OCI-LY3 (cell line): ENCODE measurements around the gene PTS.

ENCODE experiments used
- H2AFZ ChIP-seq: fragments of 200-600, 300-600 bp; shearing (Covaris generic); 2 replicates; pipeline ENCODE4 v1.6.0; 2014; ENCODE audit warnings: antibody characterized with exemption, low read depth, low read length
- H3K27ac ChIP-seq: fragments of 200-600, 300-600 bp; sonication (generic); 2 replicates; pipeline ENCODE4 v1.5.1; 2014; ENCODE audit warnings: mild to moderate bottlenecking, low read length, moderate library complexity, mixed read lengths
- H3K27me3 ChIP-seq: fragments of 200-600, 300-600 bp; sonication (generic); 2 replicates; pipeline ENCODE4 v1.6.1; 2014; ENCODE audit warnings: low read depth, low read length, mixed read lengths
- H3K36me3 ChIP-seq: fragments of 200-600, 300-600 bp; sonication (generic); replicated peaks from 2 replicates; pipeline ENCODE3; 2014; ENCODE audit warnings: low read depth, low read length, mixed read lengths
- H3K4me1 ChIP-seq: fragments of 300-600, 200-600 bp; sonication (generic); 2 replicates; pipeline ENCODE4 v1.6.1; 2014; ENCODE audit warnings: low read length, mixed read lengths
- H3K4me2 ChIP-seq: fragments of 200-600, 300-600 bp; sonication (generic); 2 replicates; pipeline ENCODE4 v1.6.1; 2014; ENCODE audit warnings: low read length, mixed read lengths
- H3K4me3 ChIP-seq: fragments of 300-600, 200-600 bp; sonication (generic); 2 replicates; pipeline ENCODE4 v1.5.1; 2014; ENCODE audit warnings: antibody characterized with exemption, mild to moderate bottlenecking, low read length, moderate library complexity
- H3K79me2 ChIP-seq: fragments of 300-600, 200-600 bp; shearing (Covaris generic); 2 replicates; pipeline ENCODE4 v1.6.1; 2014; ENCODE audit warnings: mild to moderate bottlenecking, low read length, mixed read lengths
- H3K9ac ChIP-seq: fragments of 300-600, 200-600 bp; shearing (Covaris generic); 2 replicates; pipeline ENCODE4 v1.6.0; 2014; ENCODE audit warnings: mild to moderate bottlenecking, low read length, moderate library complexity
- H3K9me3 ChIP-seq: fragments of 200-600, 300-600 bp; shearing (Covaris generic); 2 replicates; pipeline ENCODE4 v1.6.1; 2014; ENCODE audit warnings: low read length, mixed read lengths; ENCODE audit not compliant: insufficient read depth
- H4K20me1 ChIP-seq: fragments of 200-600, 300-600 bp; sonication (generic); 2 replicates; pipeline ENCODE4 v1.6.1; 2016; ENCODE audit warnings: low read length, mixed read lengths; ENCODE audit not compliant: insufficient read depth
- EZH2phosphoT487 ChIP-seq: fragments of 200-600 bp; shearing (Covaris generic); IDR thresholded peaks from 2 replicates; pipeline ENCODE4 v1.6.1; 2018; ENCODE audit warnings: antibody characterized with exemption, mixed run types, low read depth
- TF ChIP-seq, protein P1 (sequence below): fragments of 200-600, 300-600 bp; sonication (generic); IDR thresholded peaks from 2 replicates; pipeline ENCODE4 v1.5.1; 2014; ENCODE audit warnings: antibody characterized with exemption, low read length, low read depth

The PTS gene

GRCh38 chr11:112219476-112220232 is 6.6 kb upstream of the PTS start:
- no peak overlapping the region for H3K4me3 ChIP-seq
- no peaks in the 10 kb centered on the region for H3K79me2 ChIP-seq
- H3K4me1 ChIP-seq: no peaks in the 10 kb centered on the region
- no peaks in the 10 kb centered on the region for H3K9me3 ChIP-seq
- no peak for TF ChIP-seq EZH2phosphoT487
- TF ChIP-seq, protein P1, sequence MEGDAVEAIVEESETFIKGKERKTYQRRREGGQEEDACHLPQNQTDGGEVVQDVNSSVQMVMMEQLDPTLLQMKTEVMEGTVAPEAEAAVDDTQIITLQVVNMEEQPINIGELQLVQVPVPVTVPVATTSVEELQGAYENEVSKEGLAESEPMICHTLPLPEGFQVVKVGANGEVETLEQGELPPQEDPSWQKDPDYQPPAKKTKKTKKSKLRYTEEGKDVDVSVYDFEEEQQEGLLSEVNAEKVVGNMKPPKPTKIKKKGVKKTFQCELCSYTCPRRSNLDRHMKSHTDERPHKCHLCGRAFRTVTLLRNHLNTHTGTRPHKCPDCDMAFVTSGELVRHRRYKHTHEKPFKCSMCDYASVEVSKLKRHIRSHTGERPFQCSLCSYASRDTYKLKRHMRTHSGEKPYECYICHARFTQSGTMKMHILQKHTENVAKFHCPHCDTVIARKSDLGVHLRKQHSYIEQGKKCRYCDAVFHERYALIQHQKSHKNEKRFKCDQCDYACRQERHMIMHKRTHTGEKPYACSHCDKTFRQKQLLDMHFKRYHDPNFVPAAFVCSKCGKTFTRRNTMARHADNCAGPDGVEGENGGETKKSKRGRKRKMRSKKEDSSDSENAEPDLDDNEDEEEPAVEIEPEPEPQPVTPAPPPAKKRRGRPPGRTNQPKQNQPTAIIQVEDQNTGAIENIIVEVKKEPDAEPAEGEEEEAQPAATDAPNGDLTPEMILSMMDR: peak; percentile 79
- H3K27ac ChIP-seq: no peak overlapping the region
- no peaks in the 10 kb centered on the region for H3K36me3 ChIP-seq
- peak overlapping the region; percentile 86; the same call in 1 of the 2 replicates for H2AFZ ChIP-seq
- peak overlapping the region; percentile 49 for H3K4me2 ChIP-seq
- no peaks in the 10 kb centered on the region for H4K20me1 ChIP-seq
- no peaks in the 10 kb centered on the region for H3K27me3 ChIP-seq
- H3K9ac ChIP-seq: no peak overlapping the region

DNA sequence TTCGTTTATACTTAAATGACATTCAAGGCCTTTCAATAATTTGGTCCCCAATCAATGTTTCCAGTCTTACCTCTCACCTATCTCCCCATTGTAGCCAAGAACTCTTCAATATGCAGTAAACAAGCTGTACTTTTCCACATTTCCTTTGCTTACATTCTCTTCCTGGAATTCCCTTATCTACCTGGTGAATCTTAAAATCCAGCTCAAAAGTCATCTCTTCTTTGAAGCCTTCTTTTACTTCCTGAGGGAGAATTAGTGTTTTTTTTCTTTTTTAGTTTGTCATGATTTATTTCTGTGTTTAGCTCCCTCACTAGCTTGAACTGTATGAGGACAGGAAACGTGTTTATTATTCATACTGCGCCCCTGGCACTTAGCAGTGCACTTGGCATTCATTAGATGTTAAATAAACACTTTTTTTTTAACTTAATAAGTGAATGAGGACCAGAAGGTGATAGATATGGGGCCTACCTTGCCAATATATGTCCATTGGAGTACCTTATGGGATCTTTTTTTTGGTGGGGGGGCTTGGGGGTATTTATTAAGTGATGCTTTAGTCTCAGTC is 4.9 kb upstream of the PTS start:
- no peak overlapping the region for H3K4me2 ChIP-seq
- no peaks in the 10 kb centered on the region for H4K20me1 ChIP-seq
- H2AFZ ChIP-seq: no peak overlapping the region

GRCh38 chr11:112222303-112222702 is 3.9 kb upstream of the PTS start:
- Histone ChIP-seq H3K9me3 (no peaks in the 10 kb centered on the region), H3K4me3 (no peak overlapping the region), H3K4me1 (peaks cover 4% of the 10 kb centered on the region), H3K27me3 (no peaks in the 10 kb centered on the region), H3K27ac (no peak overlapping the region), H2AFZ (no peak overlapping the region), H4K20me1 (no peaks in the 10 kb centered on the region), H3K36me3 (no peaks in the 10 kb centered on the region), H3K79me2 (peaks cover 8% of the 10 kb centered on the region), H3K4me2 (no peak overlapping the region), H3K9ac (no peak overlapping the region)
- TF ChIP-seq, protein P1: no peak
- no peak for TF ChIP-seq EZH2phosphoT487

More for the DNA sequence above, 4.9 kb upstream of the PTS start:
- H3K27me3 ChIP-seq: no peaks in the 10 kb centered on the region
- TF ChIP-seq, protein P1: no peak
- no peaks in the 10 kb centered on the region for H3K4me1 ChIP-seq
- H3K9ac ChIP-seq: no peak overlapping the region
- no peaks in the 10 kb centered on the region for H3K9me3 ChIP-seq
- no peak overlapping the region for H3K27ac ChIP-seq
- H3K4me3 ChIP-seq: no peak overlapping the region
- no peaks in the 10 kb centered on the region for H3K79me2 ChIP-seq
- no peaks in the 10 kb centered on the region for H3K36me3 ChIP-seq

- peaks cover 9% of the 10 kb centered on the region for H3K4me1 ChIP-seq
- TF ChIP-seq, protein P1: no peak
- TF ChIP-seq EZH2phosphoT487: no peak
- no peak overlapping the region for H3K4me2 ChIP-seq
- no peaks in the 10 kb centered on the region for H4K20me1 ChIP-seq
- no peak overlapping the region for H2AFZ ChIP-seq
- no peak overlapping the region for H3K27ac ChIP-seq
- H3K79me2 ChIP-seq: peaks cover 14% of the 10 kb centered on the region
- no peaks in the 10 kb centered on the region for H3K9me3 ChIP-seq
- no peaks in the 10 kb centered on the region for H3K27me3 ChIP-seq
- no peak overlapping the region for H3K9ac ChIP-seq
- H3K36me3 ChIP-seq: no peaks in the 10 kb centered on the region
- no peak overlapping the region for H3K4me3 ChIP-seq
Observed at GRCh38 chr11:112223121-112223520, 3.1 kb upstream of the PTS start.
